Spleen (tissue), 11 donors: ENCODE measurements around the gene SCRN2. TPM values are rescaled to one million over a fixed set of nuclear protein-coding genes. Genes with fewer than 3 reads are reported as not detected.

Experiments
- DNase-seq: peaks from one replicate; pipeline ENCODE4 v3.0.0-alpha.2; 2020
- H3K27ac ChIP-seq, 8 donors: fragments of 200-600 bp; sonication (generic) in 7 of 8; 1 replicate in 4 of 8; 2 replicates in 4 of 8; pipeline versions ENCODE4 v1.5.0 to v1.8.0; 2016 to 2021; ENCODE audit warnings: inconsistent platforms in 4 of 8, mild to moderate bottlenecking in 4 of 8, moderate library complexity in 1 of 8
- H3K27me3 ChIP-seq, 7 donors: fragments of 200-600 bp; sonication (generic) in 6 of 7; replicated peaks in 1 of 7; 1 replicate in 4 of 7; 2 replicates in 3 of 7; pipeline versions ENCODE4 v1.5.0 to v1.8.0; 2016 to 2021; ENCODE audit warnings: inconsistent platforms in 3 of 7, mild to moderate bottlenecking in 1 of 7
- H3K36me3 ChIP-seq, 6 donors: fragments of 200-600 bp; sonication (generic) in 5 of 6; 1 replicate in 4 of 6; 2 replicates in 2 of 6; pipeline versions ENCODE4 v1.5.0 to v1.8.0; 2016 to 2021; ENCODE audit warnings: inconsistent platforms in 2 of 6
- H3K4me1 ChIP-seq, 6 donors: fragments of 200-600 bp; sonication (generic) in 5 of 6; 1 replicate in 3 of 6; 2 replicates in 3 of 6; pipeline versions ENCODE4 v1.5.0 to v1.8.0; 2016 to 2021; ENCODE audit warnings: inconsistent platforms in 3 of 6
- H3K4me3 ChIP-seq, 8 donors: fragments of 200-600 bp; sonication (generic) in 7 of 8; 1 replicate in 4 of 8; 2 replicates in 4 of 8; pipeline versions ENCODE4 v1.5.0 to v1.8.0; 2016 to 2021; ENCODE audit warnings: inconsistent platforms in 4 of 8, mild to moderate bottlenecking in 4 of 8, moderate library complexity in 2 of 8
- H3K9me3 ChIP-seq, 8 donors: fragments of 200-600 bp; sonication (generic) in 7 of 8; 1 replicate in 4 of 8; 2 replicates in 4 of 8; pipeline versions ENCODE4 v1.5.0 to v1.8.0; 2016 to 2021; ENCODE audit warnings: inconsistent platforms in 4 of 8
- CTCF ChIP-seq, 11 experiments: fragments of 200-600 bp in 7 of 11; fragments of 450-650 bp in 4 of 11; sonication (generic) in 4 of 11; IDR thresholded peaks in 8 of 11; conservative IDR thresholded peaks in 3 of 11; 1 replicate in 7 of 11; 2 replicates in 4 of 11; pipeline versions ENCODE4 v1.4.0 to v1.8.0; 2016 to 2021; ENCODE audit warnings: antibody characterized with exemption in 11 of 11, inconsistent platforms in 4 of 11, mild to moderate bottlenecking in 1 of 11
- POLR2A ChIP-seq, 3 donors: fragments of 450-650 bp; IDR thresholded peaks; one replicate each; pipeline ENCODE4 v1.5.1; 2017; ENCODE audit warnings: antibody characterized with exemption in 3 of 3, mild to moderate bottlenecking in 1 of 3
- POLR2AphosphoS5 ChIP-seq, 3 donors: sonication (generic); formaldehyde crosslinking; IDR thresholded peaks; one replicate each; pipeline ENCODE4 v1.5.1; 2017; ENCODE audit warnings: antibody characterized with exemption in 3 of 3
- WGBS, 5 donors: extraction: QIAGEN DNeasy Blood & Tissue Kit in 3 of 5; methylation state at CpG; one replicate each; pipeline versions ENCODE4 v1.1.5 to v1.1.7; 2013 to 2018; 5-methylcytosine and 5-hydroxymethylcytosine counted together
- intact Hi-C: fragments of 100-400 bp; cut with DNase I; formaldehyde crosslinking; loops from one replicate; pipeline ENCODE4 v1.15.0; 2023; ENCODE audit warnings: low total_unique reads
- polyA plus RNA-seq, 3 donors: library from polyadenylated mRNA; stranded (reverse); fragments of 200-250 nt; gene quantifications; one replicate each; pipeline ENCODE4 v1.2.1, GENCODE V29; 2013
- total RNA-seq, 7 donors: library from RNA; depleted of rRNA in 3 of 7; stranded (reverse); fragments of >200 nt in 3 of 7; fragmentation: NEBNext Ultra II Directional in 4 of 7; extraction: Animal tissue kit (Norgen Biotek cat#: 25700) in 4 of 7; gene quantifications; one replicate each; pipeline versions ENCODE4 v1.1.0 to v1.2.1, GENCODE V29; 2016 to 2021
- donor health status: healthy with polysubstance abuse.
- donor health status: DM: no; HTN: no; CAD: no; lungs with moderate emphysema.
- donor health status: DM: no; HTN: no; CAD: no.
- donor health status: Bipolar disorder and iron deficiency.
- donor health status: healthy.
- donor health status: DM: no; HTN: no; CAD: no.
- donor health status: DM: yes; HTN: yes; CAD: no.

SCRN2 gene
- total and polyA plus RNA-seq, 10 donors: 37.5 to 59.4 (median 49.7) TPM

GRCh38 chr17:47871048-47871447 is 30.0 kb upstream of the SCRN2 start:
- H3K4me3 ChIP-seq: no peak overlapping the region
- intact Hi-C loops: no loop called here
- no peak for DNase-seq
- H3K4me1 ChIP-seq: peaks cover 0 to 10% (median 0%) of the 10 kb centered on the region in 6 donors
- peaks cover 0 to 90% (median 17%) of the 10 kb centered on the region in 7 donors for H3K27me3 ChIP-seq
- no peaks in the 10 kb centered on the region for H3K9me3 ChIP-seq
- TF ChIP-seq POLR2AphosphoS5 (IDR thresholded peaks at IDR 0.05) (no peak), CTCF (IDR thresholded peaks at IDR 0.05 in 8 of 11, conservative IDR thresholded peaks at IDR 0.05 in 3 of 11) (no peak), POLR2A (IDR thresholded peaks at IDR 0.05) (no peak)
- H3K27ac ChIP-seq: no peak overlapping the region
- H3K36me3 ChIP-seq: no peaks in the 10 kb centered on the region

GRCh38 chr17:47870056-47870455 is 29.0 kb upstream of the SCRN2 start:
- peaks cover 0 to 88% (median 17%) of the 10 kb centered on the region in 7 donors for H3K27me3 ChIP-seq

GRCh38 chr17:47869114-47869513 is 28.0 kb upstream of the SCRN2 start:
- Histone ChIP-seq H3K4me3 (no peak overlapping the region), H3K4me1 (peaks cover 0 to 10% (median 0%) of the 10 kb centered on the region in 6 donors), H3K9me3 (no peaks in the 10 kb centered on the region), H3K27ac (no peak overlapping the region), H3K36me3 (no peaks in the 10 kb centered on the region), H3K27me3 (peaks cover 0 to 86% (median 17%) of the 10 kb centered on the region in 7 donors)
- intact Hi-C loops: no loop called here
- no peak for DNase-seq
- no peak for TF ChIP-seq POLR2A (IDR thresholded peaks at IDR 0.05)
- no peak for TF ChIP-seq CTCF (IDR thresholded peaks at IDR 0.05 in 8 of 11, conservative IDR thresholded peaks at IDR 0.05 in 3 of 11)
- TF ChIP-seq POLR2AphosphoS5 (IDR thresholded peaks at IDR 0.05): no peak
- WGBS, 5 donors: 29 to 55% (median 49%) methylated on average over 2 of the region's 2 CpGs

More at GRCh38 chr17:47870056-47870455, 29.0 kb upstream of the SCRN2 start:
- no peak for DNase-seq
- H3K9me3 ChIP-seq: no peaks in the 10 kb centered on the region
- no peak overlapping the region for H3K27ac ChIP-seq
- TF ChIP-seq POLR2AphosphoS5 (IDR thresholded peaks at IDR 0.05): no peak
- TF ChIP-seq CTCF (IDR thresholded peaks at IDR 0.05 in 8 of 11, conservative IDR thresholded peaks at IDR 0.05 in 3 of 11): no peak
- TF ChIP-seq POLR2A (IDR thresholded peaks at IDR 0.05): no peak
- 35 to 55% (median 51%) methylated on average over 1 of the region's 1 CpG for WGBS, 5 donors
- intact Hi-C loops: no loop called here
- no peaks in the 10 kb centered on the region for H3K36me3 ChIP-seq
- H3K4me3 ChIP-seq: no peak overlapping the region
- peaks cover 0 to 10% (median 0%) of the 10 kb centered on the region in 6 donors for H3K4me1 ChIP-seq

GRCh38 chr17:47867813-47868533 is 26.9 kb upstream of the SCRN2 start:
- Histone ChIP-seq H3K4me1 (peaks cover 0 to 12% (median 1%) of the 10 kb centered on the region in 6 donors), H3K9me3 (no peaks in the 10 kb centered on the region), H3K27me3 (peaks cover 0 to 78% (median 17%) of the 10 kb centered on the region in 7 donors), H3K27ac (no peak overlapping the region), H3K4me3 (no peak overlapping the region), H3K36me3 (no peaks in the 10 kb centered on the region)
- TF ChIP-seq POLR2A (IDR thresholded peaks at IDR 0.05): no peak
- no peak for TF ChIP-seq POLR2AphosphoS5 (IDR thresholded peaks at IDR 0.05)
- TF ChIP-seq CTCF (IDR thresholded peaks at IDR 0.05 in 8 of 11, conservative IDR thresholded peaks at IDR 0.05 in 3 of 11): no peak
- intact Hi-C loops: no loop called here
- 78 to 92% (median 82%) methylated on average over 11 of the region's 11 CpGs for WGBS, 5 donors
- DNase-seq: no peak
